HG02759 (cell line): ENCODE results near the gene LEF1.
"Not testable (repeated sequence)": the region's sequence is repeated elsewhere in the genome, so short reads cannot be mapped to it uniquely, and the experiment has no call there.

Source experiments
- ATAC-seq: cut with Tn5 transposase; IDR thresholded peaks from one replicate; pipeline ENCODE4 v1.9.1; 2021; ENCODE audit warnings: mild to moderate bottlenecking, moderate library complexity; ENCODE audit not compliant: unreplicated experiment

The LEF1 gene

DNA sequence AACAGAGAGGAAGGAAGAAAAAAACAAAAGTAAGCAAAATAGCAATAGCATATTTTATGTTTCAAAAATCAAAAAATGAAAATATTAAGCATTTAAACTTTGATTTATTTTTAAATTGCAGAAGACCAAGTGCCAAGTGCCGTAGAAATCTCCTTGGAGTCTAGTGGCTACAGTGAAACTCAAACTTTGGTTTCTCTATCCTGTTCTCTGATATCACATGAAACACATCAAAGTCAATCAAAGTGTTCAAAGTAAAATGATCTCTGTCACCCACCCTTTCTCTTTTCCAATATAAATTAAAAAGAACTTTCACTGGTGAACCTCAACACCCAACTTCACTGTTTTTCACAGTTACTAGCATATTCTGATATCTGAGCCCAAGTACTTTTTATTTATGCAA is 98.0 kb downstream of the LEF1 start:
- no peak for ATAC-seq

DNA sequence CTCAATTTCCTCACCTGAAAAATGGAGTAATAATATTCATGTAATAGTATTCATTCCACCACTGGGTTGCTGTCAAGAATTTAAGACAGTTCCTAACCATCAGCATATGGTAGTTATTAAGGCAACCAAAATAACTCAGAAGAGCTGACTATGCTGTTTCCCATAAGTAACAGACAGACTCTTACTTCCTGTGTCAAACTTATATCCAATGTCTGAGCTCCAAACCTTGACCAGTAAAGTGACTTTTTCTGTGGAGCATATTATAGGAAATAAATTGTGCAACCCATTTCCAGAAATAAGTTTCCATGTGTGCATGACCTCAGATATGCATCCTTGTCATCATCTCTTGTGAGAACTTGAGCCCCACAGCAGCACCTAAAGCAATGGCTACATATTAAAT is 100.3 kb downstream of the LEF1 start:
- ATAC-seq, result no peak

DNA sequence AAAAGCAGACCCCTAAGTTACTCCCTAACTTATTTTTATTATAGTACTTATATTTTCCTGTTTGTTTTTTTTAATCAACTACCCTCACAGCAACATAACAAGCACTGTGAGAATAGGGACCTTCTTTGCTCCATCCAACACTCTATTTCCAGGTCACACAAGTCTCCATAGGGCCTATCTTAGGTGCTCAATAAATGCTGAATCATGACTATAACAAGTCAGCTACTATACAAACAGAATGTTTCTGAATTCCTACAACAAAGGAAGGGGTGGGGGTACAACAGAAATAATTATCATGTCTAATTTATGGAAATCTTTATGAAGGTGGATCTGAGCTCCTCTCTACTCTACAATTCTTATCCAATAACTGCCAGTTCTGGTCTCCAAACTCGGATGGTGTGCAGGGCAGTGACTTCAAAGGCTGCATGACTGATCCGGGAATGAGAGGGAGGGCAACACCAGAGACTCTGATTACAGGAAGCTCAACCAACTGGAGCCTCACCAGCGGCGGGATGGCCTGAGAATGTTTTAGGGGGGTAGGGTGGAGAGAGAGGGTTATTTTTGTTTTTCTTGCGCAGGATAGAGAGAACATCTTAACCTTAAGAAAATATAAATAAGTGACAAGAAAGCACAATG is 107.9 kb downstream of the LEF1 start:
- no peak for ATAC-seq

DNA sequence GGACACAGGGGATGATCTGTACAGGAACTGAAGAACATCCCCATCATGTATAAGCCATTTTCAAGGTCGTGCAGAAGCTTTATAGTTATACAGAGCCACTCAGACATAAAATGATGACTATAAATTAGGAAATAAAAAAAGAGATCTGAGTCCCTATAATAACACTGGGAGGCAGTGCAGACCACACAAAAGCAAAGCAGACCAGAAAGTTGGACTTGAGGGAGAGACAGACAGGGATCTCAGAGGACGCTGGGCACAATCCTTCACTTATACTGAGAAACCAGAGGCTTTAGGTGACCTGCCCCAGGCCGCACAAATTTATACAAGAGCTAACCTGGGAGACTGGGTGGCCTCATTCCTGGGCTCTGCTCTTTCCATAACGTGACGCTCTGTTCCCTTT is 108.6 kb downstream of the LEF1 start:
- no peak for ATAC-seq

DNA sequence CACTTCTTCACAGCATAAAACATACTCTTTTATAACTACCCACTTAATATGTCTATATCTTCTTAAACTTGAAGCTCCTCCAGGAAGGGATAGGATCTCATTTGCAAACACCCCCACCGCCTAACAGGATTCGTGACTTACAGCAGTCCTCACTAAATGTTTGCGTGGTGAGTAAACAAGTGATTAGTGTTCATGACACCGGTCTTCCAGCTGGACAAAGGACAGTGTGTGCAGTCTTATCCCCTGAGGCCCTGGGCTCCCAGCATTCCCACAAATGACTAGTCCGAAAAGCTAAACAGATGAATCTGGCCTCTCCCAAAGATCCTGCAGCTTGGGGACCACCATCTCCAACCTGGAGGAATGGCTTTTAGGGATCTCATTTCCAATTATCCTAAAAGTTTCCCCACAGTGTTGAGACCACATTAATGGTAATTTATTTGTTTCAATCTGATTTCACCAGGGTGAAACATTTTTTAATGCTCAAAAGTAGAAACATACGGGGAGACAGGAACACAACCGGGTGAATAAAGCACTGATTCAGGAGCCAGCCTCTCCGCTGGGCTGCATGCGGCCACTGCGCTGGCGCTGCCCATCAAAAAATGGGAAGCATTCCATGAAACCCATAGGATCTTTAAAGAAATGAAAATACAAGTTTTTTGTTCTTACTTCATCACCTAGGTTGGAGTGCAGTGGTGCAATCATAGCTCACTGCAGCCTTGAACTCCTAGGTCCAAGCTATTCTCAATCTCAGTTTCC is 109.9 kb downstream of the LEF1 start:
- no peak for ATAC-seq

DNA sequence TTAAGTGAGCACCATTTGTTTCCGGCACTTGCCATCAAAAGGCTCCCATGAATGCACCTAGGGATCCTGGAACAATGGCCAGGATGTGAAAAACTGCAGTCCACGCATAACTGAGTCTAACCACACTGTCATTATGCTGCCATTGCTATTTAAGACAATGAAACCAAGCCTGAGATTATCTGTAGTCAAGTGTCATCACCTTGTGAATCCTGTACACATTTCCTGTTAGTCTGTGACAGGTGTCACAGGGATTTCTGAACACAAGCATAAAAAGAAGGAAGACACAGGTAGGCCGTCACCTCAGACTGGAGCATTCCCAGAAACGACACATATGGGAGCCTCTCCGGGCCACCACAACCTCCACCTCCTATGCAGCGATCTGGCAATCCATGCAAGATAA is 112.3 kb downstream of the LEF1 start:
- ATAC-seq, result no peak

DNA sequence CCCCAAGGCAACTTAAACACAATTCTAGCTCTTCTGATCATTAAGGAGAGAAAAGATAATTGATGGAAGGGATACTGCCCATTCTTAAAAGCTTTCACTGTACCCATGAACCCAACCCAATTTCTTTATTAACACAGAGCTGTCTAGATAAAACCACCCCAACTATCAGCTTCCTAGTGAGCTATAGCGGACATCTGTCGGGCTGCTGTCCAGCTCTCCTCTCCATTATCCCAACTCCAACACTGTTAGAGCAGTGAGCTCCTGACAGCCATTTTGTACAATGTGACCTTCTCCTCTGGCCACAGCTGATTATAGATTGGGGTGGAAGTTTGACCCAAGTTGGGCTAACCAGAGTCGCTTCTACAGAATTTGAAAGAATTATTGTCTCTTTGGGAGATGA is 112.9 kb downstream of the LEF1 start:
- no peak for ATAC-seq

DNA sequence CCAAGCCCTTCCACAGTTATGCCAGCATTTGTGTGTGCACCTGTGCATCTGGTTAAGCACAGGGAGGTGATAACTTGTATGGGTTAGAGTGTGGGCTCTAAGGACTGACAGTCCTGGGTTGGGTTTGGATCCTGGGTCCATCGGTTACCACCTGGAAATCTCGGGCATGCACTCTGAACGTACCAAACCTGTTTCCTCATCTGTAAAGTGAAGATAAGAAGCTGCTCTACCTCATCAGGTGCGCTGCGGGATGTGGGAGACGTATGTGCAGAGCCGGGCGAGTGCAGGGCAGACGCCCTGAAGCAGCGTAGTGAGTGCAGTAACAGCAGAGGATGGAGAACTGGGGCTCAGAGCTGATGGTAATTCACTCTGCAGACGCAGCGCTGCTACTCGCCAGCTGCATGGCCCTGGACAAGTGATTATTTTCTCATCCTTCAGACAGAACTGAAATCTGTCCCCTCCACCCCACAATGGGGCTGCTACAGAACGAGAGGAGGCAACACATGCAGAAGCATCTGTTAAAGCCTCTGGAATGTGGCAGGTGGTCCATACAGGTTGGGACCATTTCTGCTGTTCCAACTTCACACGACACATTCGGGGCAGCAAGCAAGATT is 114.6 kb downstream of the LEF1 start:
- no peak for ATAC-seq

DNA sequence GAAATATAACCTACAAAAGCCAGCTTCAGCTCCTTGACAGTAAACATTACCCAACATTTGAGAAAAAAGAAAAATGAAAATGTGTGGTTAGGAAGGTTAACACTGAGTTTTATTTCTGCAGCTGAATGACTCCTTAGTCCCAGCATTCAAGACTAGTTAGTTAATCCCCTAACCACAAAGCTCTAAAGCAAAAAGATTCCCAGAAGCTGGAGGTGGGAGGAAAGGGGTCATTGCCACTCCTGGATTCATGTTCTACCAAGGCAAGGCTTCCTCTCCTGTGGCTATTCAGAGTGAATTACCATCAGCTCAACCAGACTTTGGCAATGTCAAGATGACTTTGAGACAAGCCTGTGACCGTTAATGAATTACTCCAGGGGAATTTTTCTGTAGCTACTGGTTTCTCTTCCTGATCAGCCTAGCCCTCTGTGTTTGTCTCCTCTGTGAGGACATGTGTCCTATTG is 115.5 kb downstream of the LEF1 start:
- peak; percentile 97 for ATAC-seq

DNA sequence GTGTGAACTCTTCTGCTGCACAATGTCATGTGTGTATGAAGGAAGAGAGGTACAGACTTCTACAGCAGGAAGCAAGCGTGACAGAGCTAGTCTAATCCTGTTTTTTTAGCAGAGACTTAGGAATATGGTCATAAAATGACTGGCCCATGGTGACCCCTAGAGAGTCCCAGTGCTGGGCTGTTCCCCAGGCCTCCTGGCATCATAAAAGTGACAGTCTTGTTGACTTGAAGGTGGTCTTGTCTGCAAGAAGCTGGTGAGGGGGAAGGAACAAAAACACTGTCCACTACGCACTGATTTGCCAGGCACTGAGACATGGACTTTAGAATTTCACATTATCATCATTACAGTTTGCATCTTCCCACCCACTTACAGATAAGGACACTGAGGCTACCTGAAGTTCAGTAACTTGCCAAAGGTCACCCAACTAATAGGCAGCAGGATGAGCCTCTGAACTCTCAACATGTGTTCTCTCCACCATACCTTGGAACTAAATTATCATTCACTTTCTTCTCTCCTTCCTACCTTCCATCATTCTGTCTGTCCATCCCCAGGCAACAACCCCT is 116.1 kb downstream of the LEF1 start:
- no peak for ATAC-seq

DNA sequence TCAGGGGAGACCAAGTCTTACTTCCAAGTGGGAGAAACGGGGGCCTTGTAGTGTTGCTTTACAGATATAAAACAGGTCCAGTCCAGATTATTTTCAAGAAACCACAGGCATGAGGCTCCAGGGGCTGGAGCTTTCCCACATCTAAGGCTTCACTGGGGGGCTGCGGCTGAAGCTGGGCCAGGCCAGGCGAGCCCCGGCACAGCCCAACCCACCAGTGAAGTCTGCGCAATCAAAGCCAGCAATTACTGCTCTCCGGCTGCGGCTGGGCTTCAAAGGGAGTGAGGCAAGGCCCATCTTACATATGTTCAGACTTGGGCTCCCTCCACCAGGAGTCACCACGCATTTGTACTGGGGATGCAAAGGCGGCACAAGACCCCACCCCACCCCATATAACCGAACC is 117.4 kb downstream of the LEF1 start:
- ATAC-seq, result no peak

DNA sequence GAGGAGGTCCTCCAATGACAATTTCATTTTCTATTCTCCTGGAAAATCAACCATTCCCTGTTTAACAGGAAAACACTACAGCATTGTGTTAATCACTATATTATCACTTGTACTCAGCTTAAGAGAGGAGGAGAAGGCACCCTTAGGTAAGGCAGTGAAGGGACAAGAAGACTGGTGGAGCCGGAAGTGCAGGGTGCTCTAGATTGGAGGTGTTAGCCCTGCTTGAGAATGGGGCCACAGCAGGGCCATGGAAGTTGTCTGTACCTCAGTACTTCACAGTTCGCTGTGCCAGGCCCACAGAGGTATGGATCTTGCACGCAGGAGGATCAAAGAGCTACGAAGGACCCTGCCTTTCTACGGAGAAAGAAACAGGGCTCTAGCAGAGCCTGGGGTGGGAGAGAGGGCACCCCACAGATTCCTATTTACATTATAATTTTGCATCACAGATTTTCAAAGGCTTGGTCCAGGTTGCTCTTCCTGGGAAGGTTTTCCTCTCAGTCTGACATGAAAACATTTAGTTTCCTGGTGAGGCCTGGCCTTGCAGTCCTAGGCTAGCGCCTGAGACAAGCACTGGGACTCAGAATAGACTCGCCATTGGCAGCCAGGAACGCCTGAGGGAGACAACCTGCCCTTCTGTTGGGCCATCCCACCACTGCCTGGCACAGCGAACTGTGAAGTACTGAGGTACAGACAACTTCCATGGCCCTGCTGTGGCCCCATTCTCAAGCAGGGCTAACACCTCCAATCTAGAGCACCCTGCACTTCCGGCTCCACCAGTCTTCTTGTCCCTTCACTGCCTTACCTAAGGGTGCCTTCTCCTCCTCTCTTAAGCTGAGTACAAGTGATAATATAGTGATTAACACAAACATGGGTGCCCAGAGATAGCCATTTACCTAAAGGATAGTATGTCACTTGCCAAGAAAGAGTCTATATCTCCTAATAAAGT is 118.3 kb downstream of the LEF1 start:
- ATAC-seq, result not testable (repeated sequence)

DNA sequence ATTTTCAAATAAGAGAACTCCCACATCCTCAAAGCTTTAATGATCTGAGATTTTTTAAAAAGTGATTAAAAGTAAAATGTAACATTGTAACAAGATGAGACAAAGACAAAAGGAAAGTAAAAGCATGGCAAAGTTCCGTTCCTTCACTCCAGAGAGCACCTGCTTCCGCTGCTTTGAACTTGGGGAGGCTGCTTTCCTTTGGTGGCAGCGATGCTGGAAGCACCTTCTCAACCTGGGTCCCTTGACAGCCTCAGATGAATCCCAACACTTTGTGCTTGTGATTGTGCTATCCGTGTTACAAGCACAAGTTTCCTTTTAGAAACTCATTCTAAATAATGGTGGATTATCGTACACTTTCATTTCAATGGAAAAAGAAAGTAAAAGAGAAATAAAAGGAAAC is 119.3 kb downstream of the LEF1 start:
- no peak for ATAC-seq

DNA sequence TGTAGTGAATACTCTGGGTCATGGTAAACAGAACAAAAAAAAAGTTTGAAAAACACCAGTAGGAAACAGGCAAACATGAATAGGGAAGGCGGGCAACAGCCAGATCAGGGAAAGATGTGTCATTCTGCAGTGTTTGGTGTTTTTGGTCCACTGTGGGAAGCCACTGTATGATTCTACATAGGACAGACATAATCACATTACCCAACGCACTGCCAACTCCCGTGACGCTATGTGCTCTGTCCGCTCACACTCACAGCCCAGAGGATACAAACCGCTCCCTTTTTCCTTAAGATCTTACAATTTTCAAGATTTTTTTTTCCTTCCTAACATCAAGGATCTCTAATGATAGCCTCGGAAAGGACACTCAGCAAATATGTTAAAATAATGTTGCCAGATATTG is 119.7 kb downstream of the LEF1 start:
- ATAC-seq, result no peak

DNA sequence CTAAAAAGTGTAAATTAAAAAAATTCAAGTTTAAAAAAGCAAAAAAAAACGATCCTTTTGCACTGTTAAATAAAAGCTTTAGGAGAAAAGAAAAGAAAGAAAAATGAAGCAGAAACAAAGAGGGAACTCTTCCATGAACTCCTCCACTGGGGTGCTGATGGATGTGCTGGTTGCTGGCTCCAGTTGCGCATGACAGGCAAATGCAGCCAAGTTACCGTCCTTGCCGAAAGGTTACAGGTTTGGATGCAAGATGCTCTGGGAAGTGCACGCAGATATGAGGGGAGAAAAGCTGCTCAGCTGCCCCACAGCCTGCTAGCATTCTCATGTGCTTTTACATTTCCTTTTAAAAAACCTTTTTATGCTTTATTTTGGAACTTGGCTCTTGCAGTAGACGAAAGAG is 120.6 kb downstream of the LEF1 start:
- ATAC-seq, result no peak

DNA sequence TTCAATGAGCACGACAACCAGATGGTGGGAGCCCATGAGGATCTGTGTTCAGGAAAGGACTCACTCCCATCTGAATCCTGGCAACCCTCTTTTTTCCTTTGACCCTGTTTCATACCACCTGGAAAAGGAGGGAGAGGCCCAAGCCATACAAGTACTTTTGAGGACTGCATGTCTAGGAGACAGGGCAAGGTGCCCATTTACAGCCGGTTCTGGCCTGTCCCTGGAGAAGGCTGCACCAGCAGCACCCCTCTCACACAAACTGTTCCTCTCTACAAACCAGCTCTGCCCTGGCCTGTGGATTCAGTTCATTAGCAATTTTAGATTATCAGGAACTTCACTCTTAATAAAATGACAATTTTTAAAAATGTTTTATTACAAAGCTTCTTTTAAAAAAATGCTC is 121.5 kb downstream of the LEF1 start:
- no peak for ATAC-seq

DNA sequence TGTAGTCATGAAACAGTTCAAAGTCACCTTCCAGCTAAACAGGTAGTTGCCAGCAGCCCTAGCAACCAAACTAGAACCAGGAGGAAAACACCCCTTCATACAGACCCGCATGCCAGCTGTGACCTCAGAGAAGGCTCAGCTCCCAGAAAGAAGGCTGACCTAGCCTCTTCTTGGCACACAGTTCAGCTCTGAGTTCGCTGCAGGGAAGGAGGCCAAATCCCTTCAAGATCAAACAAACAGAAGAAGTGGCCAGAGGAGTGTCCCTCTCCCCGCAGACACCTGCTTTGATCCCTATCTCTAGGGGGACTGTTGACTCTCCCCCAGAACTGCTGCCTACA is 123.1 kb downstream of the LEF1 start:
- ATAC-seq, result no peak

DNA sequence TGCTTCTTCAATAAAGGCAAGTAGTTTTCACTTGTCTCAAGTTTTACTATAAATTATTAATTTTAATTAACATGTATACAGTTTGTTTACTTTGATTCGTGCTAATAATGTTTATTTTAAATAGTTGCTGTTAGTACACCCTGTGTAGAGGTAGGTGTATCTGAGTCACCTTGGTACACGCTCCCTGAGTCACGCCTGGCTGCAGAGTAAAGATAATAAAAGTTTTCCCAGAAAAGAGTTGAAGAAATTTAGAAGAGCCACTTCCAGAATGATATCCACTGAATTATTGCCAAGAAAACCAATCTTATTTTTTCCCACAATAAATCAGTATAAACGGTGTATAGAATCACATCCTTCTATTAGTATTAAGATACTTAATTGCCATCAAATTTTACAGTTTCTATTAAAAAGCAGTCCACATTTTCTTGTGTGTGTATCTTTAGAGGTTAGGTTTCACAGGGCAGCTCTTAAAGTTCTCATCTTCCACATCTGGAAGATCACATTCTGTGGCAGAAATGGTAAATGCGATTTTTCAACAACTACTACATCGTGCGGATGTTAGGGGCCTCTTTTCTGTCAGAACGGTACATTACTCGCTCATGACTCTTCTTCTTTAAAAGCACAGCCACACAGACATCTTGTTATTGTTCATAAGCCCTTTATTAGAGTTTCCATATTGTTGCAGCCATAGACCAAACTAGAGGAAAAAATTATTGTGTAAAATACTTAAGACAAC is 123.6 kb downstream of the LEF1 start:
- no peak for ATAC-seq

DNA sequence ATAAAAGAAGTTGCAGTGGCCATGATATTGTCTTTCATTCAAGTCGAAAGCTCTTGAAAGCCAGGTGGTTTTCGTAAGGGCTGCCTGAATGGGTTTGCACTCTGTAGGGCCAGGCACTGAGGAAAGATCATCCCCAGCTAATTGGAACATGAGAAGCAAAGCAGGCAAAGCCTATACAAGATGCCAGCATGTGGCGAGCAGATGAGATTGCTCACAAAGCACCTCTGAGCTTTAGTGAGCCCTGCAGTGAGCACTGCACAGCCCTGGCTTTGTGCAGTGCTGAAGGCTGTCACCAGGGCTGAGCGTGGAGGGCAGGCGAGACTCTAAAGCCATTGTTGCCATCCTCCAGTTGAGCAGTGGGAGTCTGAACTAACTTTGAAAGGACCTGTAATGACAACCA is 125.2 kb downstream of the LEF1 start:
- ATAC-seq, result no peak

DNA sequence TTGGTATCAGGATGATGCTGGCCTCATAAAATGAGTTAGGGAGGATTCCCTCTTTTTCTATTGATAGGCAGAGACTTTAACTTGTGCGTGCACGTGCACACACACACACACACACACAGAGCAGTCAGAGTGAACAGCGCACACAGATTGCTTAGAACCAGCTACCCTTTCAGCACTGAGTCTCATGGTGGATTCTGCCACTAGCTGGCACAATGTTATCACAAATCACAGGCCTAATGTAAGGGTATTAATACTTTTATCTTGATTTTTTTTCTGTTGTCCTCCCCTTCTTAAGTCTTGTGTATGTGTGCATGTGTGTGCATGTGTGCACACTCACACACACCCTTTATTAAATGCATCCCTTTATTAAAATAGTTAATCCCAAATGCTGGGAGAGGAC is 125.8 kb downstream of the LEF1 start:
- no peak for ATAC-seq
